CMK (cell line): ENCODE measurements around the gene ARMS2.

Experiments used
- DNase-seq: peaks from one replicate; pipeline ENCODE4 v3.0.0-alpha.2; 2010; ENCODE audit warnings: low read depth

ARMS2 gene

GRCh38 chr10:122473116-122473515, 18.7 kb downstream of the ARMS2 start:
- no peak for DNase-seq

- peak; percentile 1 for DNase-seq
Observed at GRCh38 chr10:122474131-122474818, 19.8 kb downstream of the ARMS2 start.

GRCh38 chr10:122475100-122475499, 20.6 kb downstream of the ARMS2 start:
- DNase-seq, result no peak

- DNase-seq, result no peak
Observed at GRCh38 chr10:122475591-122476332, 21.3 kb downstream of the ARMS2 start.

GRCh38 chr10:122476333-122476695, 21.9 kb downstream of the ARMS2 start:
- no peak for DNase-seq

GRCh38 chr10:122477436-122477835, 23.0 kb downstream of the ARMS2 start:
- DNase-seq, result no peak

- no peak for DNase-seq
Observed at GRCh38 chr10:122478971-122479370, 24.5 kb downstream of the ARMS2 start.

GRCh38 chr10:122480146-122480833, 25.8 kb downstream of the ARMS2 start:
- no peak for DNase-seq

GRCh38 chr10:122481296-122482056, 27.0 kb downstream of the ARMS2 start:
- DNase-seq, result no peak

GRCh38 chr10:122484276-122485060, 30.0 kb downstream of the ARMS2 start:
- no peak for DNase-seq

- no peak for DNase-seq
Observed at GRCh38 chr10:122485670-122486069, 31.2 kb downstream of the ARMS2 start.

GRCh38 chr10:122486406-122487080, 32.1 kb downstream of the ARMS2 start:
- DNase-seq, result no peak

- DNase-seq, result no peak
Observed at GRCh38 chr10:122487174-122487765, 32.8 kb downstream of the ARMS2 start.

GRCh38 chr10:122490268-122490667, 35.8 kb downstream of the ARMS2 start:
- no peak for DNase-seq

- no peak for DNase-seq
Observed at GRCh38 chr10:122490786-122491680, 36.6 kb downstream of the ARMS2 start.

- DNase-seq, result no peak
Observed at GRCh38 chr10:122492006-122492405, 37.6 kb downstream of the ARMS2 start.

- DNase-seq, result no peak
Observed at GRCh38 chr10:122492999-122493481, 38.6 kb downstream of the ARMS2 start.

GRCh38 chr10:122493761-122494160, 39.3 kb downstream of the ARMS2 start:
- DNase-seq, result no peak

- DNase-seq, result no peak
Observed at GRCh38 chr10:122494173-122494820, 39.8 kb downstream of the ARMS2 start.
